Activated T-cell treated with anti-CD3 and anti-CD28 coated beads, Interleukin-2, amount 50 U/mL, for 72 hours (primary cell): ENCODE results near the gene RGS2. TPM values are rescaled to one million over a fixed set of nuclear protein-coding genes. Genes with fewer than 3 reads are reported as not detected.
A peak's percentile ranks its signal among the peaks of the same experiment; 100 is the strongest.

Experiments used
- ATAC-seq, 2 donors: fragments of 150-1000 bp; cut with Tn5 transposase; replicated peaks in 1 of 2; 2 replicates each; pipeline ENCODE4 v1.10.0; 2021; ENCODE audit warnings: moderate library complexity in 2 of 2, mild to moderate bottlenecking in 1 of 2
- DNase-seq, 2 donors: peaks; one replicate each; pipeline ENCODE4 v3.0.0; 2021 to 2022; ENCODE audit warnings: mixed read lengths in 1 of 2
- H3K27ac Mint-ChIP-seq: one replicate; pipeline ENCODE4 v1.8.0; 2022; ENCODE audit warnings: mild to moderate bottlenecking, moderate library complexity, mixed read lengths
- H3K27me3 Mint-ChIP-seq: one replicate; pipeline ENCODE4 v1.8.0; 2022; ENCODE audit warnings: low read depth, mixed read lengths
- H3K36me3 Mint-ChIP-seq, 2 donors: one replicate each; pipeline ENCODE4 v1.8.0; 2022; ENCODE audit warnings: mixed read lengths in 2 of 2, mild to moderate bottlenecking in 1 of 2; ENCODE audit not compliant: insufficient read depth in 2 of 2
- H3K4me1 Mint-ChIP-seq: one replicate; pipeline ENCODE4 v1.8.0; 2022; ENCODE audit warnings: low read depth, mixed read lengths
- H3K4me3 Mint-ChIP-seq, 2 donors: one replicate each; pipeline ENCODE4 v1.8.0; 2022; ENCODE audit warnings: mild to moderate bottlenecking in 2 of 2, mixed read lengths in 2 of 2, moderate library complexity in 2 of 2
- H3K9me3 Mint-ChIP-seq, 2 donors: one replicate each; pipeline ENCODE4 v1.8.0; 2022; ENCODE audit warnings: mixed read lengths in 2 of 2
- total RNA-seq, 2 donors: library from RNA; stranded (reverse); gene quantifications; one replicate each; pipeline ENCODE4 v1.2.3, GENCODE V29; 2022

The RGS2 gene
- total RNA-seq, 2 donors from 2014 or later, result 20.0 to 21.1 TPM

GRCh38 chr1:192802406-192802805, 6.4 kb upstream of the RGS2 start:
- Mint-ChIP-seq H3K27me3 (peaks cover 4% of the 10 kb centered on the region), H3K27ac (no peak overlapping the region), H3K4me1 (peaks cover 8% of the 10 kb centered on the region), H3K36me3 (no peaks in the 10 kb centered on the region), H3K4me3 (no peak overlapping the region), H3K9me3 (no peaks in the 10 kb centered on the region)
- DNase-seq, result no peak
- no peak for ATAC-seq

GRCh38 chr1:192803501-192803900, 5.3 kb upstream of the RGS2 start:
- no peak for DNase-seq
- H3K27ac Mint-ChIP-seq, result no peak overlapping the region
- peaks cover 18% of the 10 kb centered on the region for H3K4me1 Mint-ChIP-seq

GRCh38 chr1:192805832-192806323, 3.0 kb upstream of the RGS2 start:
- DNase-seq (peak; percentile 30 to 48), ATAC-seq (peak; percentile 20)
- H3K27me3 Mint-ChIP-seq, result peaks cover 4% of the 10 kb centered on the region
- H3K4me1 Mint-ChIP-seq, result peaks cover 36% of the 10 kb centered on the region
- peak overlapping the region; percentile 98 for H3K27ac Mint-ChIP-seq
- no peaks in the 10 kb centered on the region for H3K9me3 Mint-ChIP-seq
- peak overlapping the region in 1 of 2 donors; percentile 56 for H3K4me3 Mint-ChIP-seq
- peaks cover 3% of the 10 kb centered on the region in 2 donors for H3K36me3 Mint-ChIP-seq

More at GRCh38 chr1:192803501-192803900, 5.3 kb upstream of the RGS2 start:
- no peak for ATAC-seq
- Mint-ChIP-seq H3K27me3 (peaks cover 4% of the 10 kb centered on the region), H3K4me3 (no peak overlapping the region), H3K9me3 (no peaks in the 10 kb centered on the region), H3K36me3 (no peaks in the 10 kb centered on the region)

GRCh38 chr1:192807211-192808162, 1.4 kb upstream of the RGS2 start:
- peaks cover 36% of the 10 kb centered on the region for H3K4me1 Mint-ChIP-seq
- no peaks in the 10 kb centered on the region for H3K9me3 Mint-ChIP-seq
- H3K4me3 Mint-ChIP-seq, result peak overlapping the region; percentile 89 to 92
- peak; percentile 8 to 25 for ATAC-seq
- H3K27ac Mint-ChIP-seq, result peak overlapping the region; percentile 49
- peaks cover 4% of the 10 kb centered on the region for H3K27me3 Mint-ChIP-seq
- H3K36me3 Mint-ChIP-seq, result peaks cover 4 to 8% of the 10 kb centered on the region in 2 donors
- DNase-seq, result peak; percentile 6 to 12

GRCh38 chr1:192808163-192808517, 699 bp upstream of the RGS2 start:
- Mint-ChIP-seq H3K27ac (peak overlapping the region; percentile 17), H3K4me3 (peak overlapping the region; percentile 89 to 92), H3K4me1 (peaks cover 36% of the 10 kb centered on the region), H3K36me3 (peaks cover 4 to 8% of the 10 kb centered on the region in 2 donors), H3K9me3 (no peaks in the 10 kb centered on the region), H3K27me3 (peaks cover 4% of the 10 kb centered on the region)
- DNase-seq, result peak in 1 of 2 donors; percentile 1
- no peak for ATAC-seq

GRCh38 chr1:192809307-192810252, 741 bp downstream of the RGS2 start:
- H3K36me3 Mint-ChIP-seq, result peaks cover 4 to 8% of the 10 kb centered on the region in 2 donors
- no peaks in the 10 kb centered on the region for H3K9me3 Mint-ChIP-seq
- peak overlapping the region; percentile 89 to 92 for H3K4me3 Mint-ChIP-seq
- ATAC-seq, result peak; percentile 49 to 54
- peaks cover 4% of the 10 kb centered on the region for H3K27me3 Mint-ChIP-seq
- peaks cover 36% of the 10 kb centered on the region for H3K4me1 Mint-ChIP-seq
- H3K27ac Mint-ChIP-seq, result peak overlapping the region; percentile 89
- peak; percentile 66 to 67 for DNase-seq

GRCh38 chr1:192810253-192810880, 1.5 kb downstream of the RGS2 start:
- no peak overlapping the region for H3K27ac Mint-ChIP-seq
- H3K4me1 Mint-ChIP-seq, result peaks cover 36% of the 10 kb centered on the region
- H3K36me3 Mint-ChIP-seq, result peaks cover 4 to 8% of the 10 kb centered on the region in 2 donors
- DNase-seq, result no peak
- peak overlapping the region; percentile 89 to 92 for H3K4me3 Mint-ChIP-seq
- no peak for ATAC-seq
- H3K27me3 Mint-ChIP-seq, result peaks cover 4% of the 10 kb centered on the region
- no peaks in the 10 kb centered on the region for H3K9me3 Mint-ChIP-seq

- H3K9me3 Mint-ChIP-seq, result no peaks in the 10 kb centered on the region
- H3K4me1 Mint-ChIP-seq, result peaks cover 36% of the 10 kb centered on the region
- DNase-seq, result no peak
- peaks cover 4 to 8% of the 10 kb centered on the region in 2 donors for H3K36me3 Mint-ChIP-seq
- H3K4me3 Mint-ChIP-seq, result no peak overlapping the region
- ATAC-seq, result no peak
- peaks cover 4% of the 10 kb centered on the region for H3K27me3 Mint-ChIP-seq
- H3K27ac Mint-ChIP-seq, result no peak overlapping the region
These were observed 2.2 kb downstream of the RGS2 start for GRCh38 chr1:192811006-192811405.

GRCh38 chr1:192811594-192812239, 2.9 kb downstream of the RGS2 start:
- Mint-ChIP-seq H3K27me3 (peaks cover 4% of the 10 kb centered on the region), H3K27ac (no peak overlapping the region), H3K9me3 (no peaks in the 10 kb centered on the region), H3K36me3 (peaks cover 4 to 8% of the 10 kb centered on the region in 2 donors), H3K4me1 (peaks cover 34% of the 10 kb centered on the region), H3K4me3 (no peak overlapping the region)
- no peak for ATAC-seq
- no peak for DNase-seq

- DNase-seq (no peak), ATAC-seq (no peak)
- Mint-ChIP-seq H3K4me1 (peaks cover 25% of the 10 kb centered on the region), H3K36me3 (peaks cover 4 to 8% of the 10 kb centered on the region in 2 donors), H3K4me3 (no peak overlapping the region), H3K9me3 (no peaks in the 10 kb centered on the region), H3K27ac (no peak overlapping the region), H3K27me3 (no peaks in the 10 kb centered on the region)
These were observed 3.8 kb downstream of the RGS2 start for GRCh38 chr1:192812420-192813209.

- Mint-ChIP-seq H3K4me3 (no peak overlapping the region), H3K4me1 (peaks cover 5% of the 10 kb centered on the region), H3K27ac (no peak overlapping the region), H3K9me3 (no peaks in the 10 kb centered on the region), H3K36me3 (peaks cover 1 to 8% of the 10 kb centered on the region in 2 donors), H3K27me3 (no peaks in the 10 kb centered on the region)
- ATAC-seq, result no peak
- DNase-seq, result no peak
These were observed 6.0 kb downstream of the RGS2 start for GRCh38 chr1:192814805-192815204.
